Activated T-cell treated with anti-CD3 and anti-CD28 coated beads, Interleukin-2, amount 50 U/mL, for 24 hours (primary cell): ENCODE results near the gene CNTN4.

Experiments
- DNase-seq: peaks from one replicate; pipeline ENCODE4 v3.0.0-alpha.2; 2020
- H3K27ac Mint-ChIP-seq: 2 replicates; pipeline ENCODE4 v1.8.0; 2020; ENCODE audit warnings: mild to moderate bottlenecking, mixed read lengths
- H3K27me3 Mint-ChIP-seq: 2 replicates; pipeline ENCODE4 v1.8.0; 2020; ENCODE audit warnings: mixed read lengths
- H3K36me3 Mint-ChIP-seq: 2 replicates; pipeline ENCODE4 v1.8.0; 2020; ENCODE audit warnings: low read depth, mixed read lengths
- H3K4me1 Mint-ChIP-seq: 2 replicates; pipeline ENCODE4 v1.8.0; 2020; ENCODE audit warnings: low read depth, mixed read lengths
- H3K4me3 Mint-ChIP-seq: 2 replicates; pipeline ENCODE4 v1.8.0; 2020; ENCODE audit warnings: mild to moderate bottlenecking, moderate library complexity, mixed read lengths
- H3K9me3 Mint-ChIP-seq: 2 replicates; pipeline ENCODE4 v1.8.0; 2020; ENCODE audit warnings: mixed read lengths

The CNTN4 gene

DNA sequence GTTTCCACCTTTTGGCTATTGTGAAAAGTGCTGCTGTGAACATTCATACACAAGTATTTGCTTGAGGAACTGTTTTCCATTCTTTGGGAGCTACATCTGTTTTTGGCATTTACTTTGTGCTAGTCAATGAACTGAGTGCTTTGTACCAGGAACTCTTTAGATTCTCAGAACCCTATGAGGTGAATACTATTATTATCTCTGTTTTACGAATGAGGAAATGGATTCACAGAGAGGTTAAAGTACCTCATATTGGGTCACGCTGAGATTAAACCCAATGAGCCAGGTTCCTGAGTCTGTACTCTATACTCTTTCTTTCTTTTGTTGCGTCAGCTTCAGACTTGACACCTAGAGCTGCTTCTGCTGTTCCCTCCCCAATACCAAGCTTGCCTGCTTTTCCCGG is 358.1 kb downstream of the CNTN4 start:
- Mint-ChIP-seq H3K9me3 (no peaks in the 10 kb centered on the region), H3K36me3 (no peaks in the 10 kb centered on the region), H3K27ac (no peak overlapping the region), H3K27me3 (no peaks in the 10 kb centered on the region), H3K4me1 (no peaks in the 10 kb centered on the region), H3K4me3 (no peak overlapping the region)
- no peak for DNase-seq

DNA sequence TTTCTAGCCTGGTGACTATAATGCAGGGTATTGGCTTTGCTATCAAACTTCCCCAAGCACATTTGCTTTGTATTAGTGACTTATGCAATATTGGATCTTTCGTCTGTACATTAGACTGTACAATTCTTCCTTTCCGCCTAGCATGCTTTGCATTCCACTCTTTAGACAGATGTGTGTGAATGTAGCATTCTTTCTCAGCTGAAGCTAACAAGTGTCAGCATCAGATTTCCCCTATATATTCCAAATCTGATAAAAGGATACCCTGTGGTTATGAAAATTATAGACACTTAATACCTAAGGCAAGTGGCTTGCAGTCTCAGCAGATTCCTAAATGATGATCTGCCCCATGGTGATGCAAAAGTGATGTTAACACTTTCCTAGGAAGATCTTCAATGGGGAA is 360.1 kb downstream of the CNTN4 start:
- no peak for DNase-seq

DNA sequence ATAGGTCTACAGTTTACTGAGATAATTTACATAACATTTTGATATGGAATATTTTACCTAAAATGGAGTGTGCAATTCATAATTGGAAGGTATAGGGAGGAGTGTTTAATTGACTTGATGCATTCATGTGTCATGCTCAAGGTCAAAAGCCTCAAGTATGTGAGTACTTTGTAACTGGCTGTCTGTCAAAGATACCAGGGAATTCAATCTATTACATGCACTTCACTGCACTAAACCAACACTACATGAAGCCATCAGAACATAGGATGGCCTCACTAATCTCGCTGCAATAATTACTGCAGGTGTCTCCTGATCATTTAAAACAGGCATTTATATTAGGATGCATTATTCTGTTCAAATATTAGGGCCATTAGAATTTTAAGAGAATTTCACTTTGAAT is 367.2 kb downstream of the CNTN4 start:
- Mint-ChIP-seq H3K36me3 (no peaks in the 10 kb centered on the region), H3K4me3 (no peak overlapping the region), H3K27me3 (no peaks in the 10 kb centered on the region), H3K9me3 (no peaks in the 10 kb centered on the region), H3K27ac (no peak overlapping the region), H3K4me1 (no peaks in the 10 kb centered on the region)
- no peak for DNase-seq

More for the DNA sequence above, 360.1 kb downstream of the CNTN4 start:
- no peaks in the 10 kb centered on the region for H3K9me3 Mint-ChIP-seq
- no peaks in the 10 kb centered on the region for H3K36me3 Mint-ChIP-seq
- H3K27ac Mint-ChIP-seq: no peak overlapping the region
- H3K4me3 Mint-ChIP-seq: no peak overlapping the region
- no peaks in the 10 kb centered on the region for H3K27me3 Mint-ChIP-seq
- H3K4me1 Mint-ChIP-seq: no peaks in the 10 kb centered on the region

DNA sequence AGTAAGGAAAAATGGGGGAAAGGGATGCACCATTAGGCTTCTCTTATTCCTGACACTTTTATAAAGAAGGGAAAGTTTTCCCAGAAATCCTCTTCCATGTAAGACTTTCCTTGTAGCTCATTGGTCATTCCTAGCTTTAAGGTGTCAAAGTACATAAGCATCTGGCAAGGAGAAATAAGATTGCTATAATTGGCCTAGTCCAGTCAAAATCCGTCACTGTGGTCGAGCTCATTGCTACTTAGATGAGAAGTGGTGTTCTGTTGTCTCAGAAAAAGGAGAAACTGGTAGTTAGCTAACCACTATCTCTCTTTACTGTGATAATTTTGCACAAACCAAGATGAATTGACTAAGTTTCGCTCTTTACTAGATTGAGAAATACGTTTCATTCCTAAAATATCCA is 370.1 kb downstream of the CNTN4 start:
- Mint-ChIP-seq H3K27me3 (no peaks in the 10 kb centered on the region), H3K9me3 (no peaks in the 10 kb centered on the region), H3K27ac (no peak overlapping the region), H3K36me3 (no peaks in the 10 kb centered on the region), H3K4me3 (no peak overlapping the region), H3K4me1 (no peaks in the 10 kb centered on the region)
- DNase-seq: no peak

DNA sequence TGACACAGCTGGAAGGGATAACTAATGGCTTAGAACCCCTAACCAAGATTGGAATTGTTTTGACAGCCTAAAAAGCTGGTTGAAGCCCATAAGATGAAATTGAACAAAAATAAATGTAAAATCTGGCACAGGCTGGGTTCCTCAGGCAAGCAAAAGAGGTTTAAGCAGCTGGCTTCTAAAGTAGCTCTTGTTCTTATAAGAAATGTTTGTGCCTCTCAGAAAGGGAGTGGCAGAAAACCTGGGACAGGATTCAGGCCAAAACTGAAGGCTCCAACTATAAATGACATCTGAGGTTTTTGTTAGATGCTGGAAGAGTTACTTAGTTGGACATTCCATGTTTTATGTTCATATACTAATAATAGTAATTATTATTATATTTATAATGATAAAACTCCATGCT is 378.3 kb downstream of the CNTN4 start:
- Mint-ChIP-seq H3K4me3 (no peak overlapping the region), H3K9me3 (peaks cover 3% of the 10 kb centered on the region)

DNA sequence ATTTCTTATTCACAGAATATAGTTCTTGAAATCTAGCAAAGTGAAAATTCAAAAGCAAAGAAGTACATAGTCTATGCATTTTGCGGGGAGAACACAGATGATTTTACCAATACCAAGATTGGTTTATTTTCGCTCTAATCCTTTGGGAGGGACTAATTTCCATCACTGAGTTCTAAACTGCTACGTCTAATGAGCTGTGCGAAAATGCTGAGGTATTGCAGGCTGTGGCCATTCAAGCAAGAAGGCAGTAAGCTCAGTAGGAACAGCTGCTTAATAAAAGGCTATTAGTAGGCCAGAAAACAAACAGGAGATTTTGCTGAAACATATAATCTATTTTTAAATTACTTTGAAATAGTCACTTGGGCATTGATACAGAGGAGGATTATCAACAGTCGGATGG is 379.0 kb downstream of the CNTN4 start:
- H3K9me3 Mint-ChIP-seq: peaks cover 3% of the 10 kb centered on the region
- H3K27ac Mint-ChIP-seq: no peak overlapping the region
- H3K4me1 Mint-ChIP-seq: no peaks in the 10 kb centered on the region
- H3K4me3 Mint-ChIP-seq: no peak overlapping the region
- no peaks in the 10 kb centered on the region for H3K36me3 Mint-ChIP-seq
- H3K27me3 Mint-ChIP-seq: no peaks in the 10 kb centered on the region
- no peak for DNase-seq

More for the DNA sequence above, 378.3 kb downstream of the CNTN4 start:
- Mint-ChIP-seq H3K36me3 (no peaks in the 10 kb centered on the region), H3K4me1 (no peaks in the 10 kb centered on the region), H3K27me3 (no peaks in the 10 kb centered on the region), H3K27ac (no peak overlapping the region)
- no peak for DNase-seq

DNA sequence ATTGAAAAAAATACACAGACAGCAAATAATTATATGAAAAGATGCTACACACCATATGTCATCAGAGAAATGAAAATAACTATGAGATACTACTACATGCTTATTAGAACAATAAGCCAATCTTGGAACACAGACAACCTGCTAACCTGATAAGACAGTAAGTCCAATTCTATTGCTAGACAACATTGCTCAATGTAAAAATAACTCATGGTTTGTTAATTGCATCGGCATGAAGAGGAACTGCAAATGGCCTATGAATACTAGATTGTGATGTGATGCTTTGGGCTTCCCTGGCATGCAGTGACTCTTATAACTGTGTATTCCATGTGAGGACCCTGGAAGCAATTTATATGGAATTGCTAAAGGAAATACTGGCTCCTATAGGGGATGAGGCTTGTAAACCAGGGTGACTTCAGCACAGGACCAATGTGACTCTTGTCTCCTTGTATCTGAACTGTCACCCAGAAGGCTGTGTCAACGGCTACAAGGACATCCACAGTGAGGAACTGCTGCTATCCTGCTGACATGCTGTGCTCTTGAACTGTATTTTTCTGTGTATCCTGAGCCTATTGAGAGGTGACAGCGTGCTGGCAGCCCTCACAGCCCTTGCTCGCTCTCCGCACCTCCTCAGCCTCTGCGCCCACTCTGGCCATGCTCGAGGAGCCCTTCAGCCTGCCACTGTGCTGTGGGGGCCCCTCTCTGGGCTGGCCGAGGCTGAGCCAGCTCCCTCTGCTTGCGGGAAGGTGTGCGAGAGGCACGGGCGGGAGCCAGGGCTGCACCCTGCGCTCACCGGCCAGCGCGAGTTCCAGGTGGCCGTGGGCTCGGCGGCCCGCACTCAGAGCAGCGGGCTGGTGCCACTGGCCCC is 385.7 kb downstream of the CNTN4 start:
- Mint-ChIP-seq H3K4me3 (no peak overlapping the region), H3K9me3 (peaks cover 7% of the 10 kb centered on the region), H3K27me3 (no peaks in the 10 kb centered on the region), H3K36me3 (no peaks in the 10 kb centered on the region), H3K27ac (no peak overlapping the region), H3K4me1 (no peaks in the 10 kb centered on the region)
- no peak for DNase-seq

DNA sequence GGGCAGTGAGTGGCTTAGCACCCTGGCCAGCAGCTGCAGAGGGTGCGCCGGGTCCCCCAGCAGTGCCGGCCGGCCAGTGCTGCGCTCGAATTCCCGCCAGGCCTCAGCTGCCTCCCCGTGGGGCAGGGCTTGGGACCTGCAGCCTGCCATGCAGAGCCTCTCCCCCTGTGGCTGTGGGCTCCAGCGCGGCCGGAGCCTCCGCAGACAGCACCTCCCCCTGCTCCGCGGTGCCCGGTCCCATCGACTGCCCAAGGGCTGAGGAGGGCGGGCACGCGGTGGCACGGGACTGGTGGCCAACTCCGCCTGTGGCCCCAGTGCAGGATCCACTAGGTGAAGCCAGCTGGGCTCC is 386.3 kb downstream of the CNTN4 start:
- Mint-ChIP-seq H3K9me3 (peaks cover 7% of the 10 kb centered on the region), H3K4me3 (no peak overlapping the region), H3K36me3 (no peaks in the 10 kb centered on the region), H3K4me1 (no peaks in the 10 kb centered on the region), H3K27me3 (no peaks in the 10 kb centered on the region), H3K27ac (no peak overlapping the region)
- DNase-seq: no peak

DNA sequence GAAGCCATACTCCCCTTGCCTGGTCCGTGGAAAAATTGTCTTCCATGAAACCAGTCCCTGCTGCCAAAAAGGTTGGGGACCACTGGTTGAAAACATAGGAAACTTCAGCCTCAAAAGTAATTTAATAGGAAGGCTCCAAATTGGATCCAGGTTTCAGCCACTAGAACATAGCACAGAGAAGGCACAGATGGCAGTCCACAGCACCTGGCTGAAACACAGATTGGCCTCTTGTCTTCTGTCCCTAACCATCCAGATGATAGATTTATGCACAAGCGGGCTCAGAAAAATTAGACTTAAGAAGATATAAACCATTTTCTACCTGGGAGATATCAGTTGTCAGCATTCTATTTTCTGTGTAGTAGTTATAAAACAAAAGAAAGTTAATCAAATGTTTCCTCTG is 397.1 kb downstream of the CNTN4 start:
- Mint-ChIP-seq H3K27ac (no peak overlapping the region), H3K36me3 (no peaks in the 10 kb centered on the region), H3K4me3 (no peak overlapping the region), H3K27me3 (no peaks in the 10 kb centered on the region), H3K4me1 (no peaks in the 10 kb centered on the region), H3K9me3 (no peaks in the 10 kb centered on the region)
- no peak for DNase-seq

DNA sequence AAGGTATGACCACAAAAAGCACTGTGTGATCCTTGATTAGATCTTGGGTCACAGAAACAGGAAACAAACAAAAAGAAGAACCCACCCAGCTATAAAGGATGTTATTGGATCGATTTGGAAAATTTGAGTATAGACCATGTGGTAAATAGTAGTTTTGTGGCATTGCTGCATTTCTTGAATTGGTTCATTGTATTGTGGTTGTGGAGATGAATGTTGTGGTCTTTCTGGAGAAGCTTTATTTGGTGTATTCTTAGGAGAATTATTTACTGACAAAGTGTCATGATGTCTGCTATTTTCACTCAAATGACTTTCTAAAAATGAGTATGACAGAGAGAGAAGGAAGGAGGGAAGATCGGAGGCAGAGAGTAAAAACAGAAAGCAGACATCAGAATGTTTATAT is 406.2 kb downstream of the CNTN4 start:
- no peak overlapping the region for H3K27ac Mint-ChIP-seq
- no peaks in the 10 kb centered on the region for H3K36me3 Mint-ChIP-seq

DNA sequence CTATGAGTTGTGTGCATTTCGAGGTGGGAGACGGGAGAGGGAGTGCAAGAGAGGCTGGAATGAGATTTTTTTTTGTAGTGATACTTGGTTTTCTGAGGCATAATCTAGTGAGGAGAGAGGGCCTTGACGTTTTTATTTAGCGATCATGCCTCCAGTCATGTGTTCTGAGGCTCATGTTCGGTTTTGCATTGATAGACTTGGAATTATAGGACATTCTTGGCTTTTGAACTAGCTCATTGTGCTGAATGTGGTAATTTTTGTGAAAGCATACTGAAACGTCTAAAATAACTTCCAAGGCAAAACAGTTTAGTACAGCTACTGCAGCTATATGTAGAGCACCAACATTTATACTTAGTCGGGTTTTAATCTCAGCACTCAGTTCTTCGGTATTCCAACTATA is 408.1 kb downstream of the CNTN4 start:
- Mint-ChIP-seq H3K4me3 (no peak overlapping the region), H3K36me3 (no peaks in the 10 kb centered on the region), H3K27ac (no peak overlapping the region), H3K9me3 (no peaks in the 10 kb centered on the region), H3K4me1 (no peaks in the 10 kb centered on the region), H3K27me3 (peaks cover 4% of the 10 kb centered on the region)
- DNase-seq: no peak

More for the DNA sequence above, 406.2 kb downstream of the CNTN4 start:
- peaks cover 1% of the 10 kb centered on the region for H3K27me3 Mint-ChIP-seq
- no peak overlapping the region for H3K4me3 Mint-ChIP-seq
- DNase-seq: no peak
- no peaks in the 10 kb centered on the region for H3K4me1 Mint-ChIP-seq
- no peaks in the 10 kb centered on the region for H3K9me3 Mint-ChIP-seq

DNA sequence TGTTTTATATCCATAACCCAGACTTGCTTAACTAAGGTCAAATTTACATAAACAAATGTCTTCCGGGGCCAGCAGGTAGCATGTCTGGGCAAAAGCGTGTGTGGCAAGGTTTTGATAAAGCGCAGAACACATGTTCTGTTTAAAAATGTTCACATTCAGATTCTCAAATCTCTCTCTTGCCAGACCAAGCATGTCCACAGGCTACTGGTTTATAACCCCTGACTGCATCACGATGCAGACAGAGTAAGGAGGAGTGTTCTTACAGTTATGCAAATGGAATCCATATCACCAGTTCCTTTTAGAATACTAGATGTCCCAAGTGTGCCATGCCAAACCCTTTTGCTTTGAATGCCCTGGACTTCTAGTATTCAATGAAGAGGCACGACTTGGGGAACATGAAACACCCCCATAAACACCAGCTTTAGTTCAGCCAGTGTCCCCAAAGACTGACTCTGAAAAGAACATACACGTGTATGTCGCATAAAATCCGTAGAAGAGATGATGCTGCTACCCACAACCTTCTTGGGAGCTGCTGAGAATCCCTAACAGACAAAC is 412.0 kb downstream of the CNTN4 start:
- H3K9me3 Mint-ChIP-seq: no peaks in the 10 kb centered on the region
- no peaks in the 10 kb centered on the region for H3K4me1 Mint-ChIP-seq
- no peak overlapping the region for H3K27ac Mint-ChIP-seq
- no peak overlapping the region for H3K4me3 Mint-ChIP-seq
- DNase-seq: no peak
- H3K36me3 Mint-ChIP-seq: no peaks in the 10 kb centered on the region
- H3K27me3 Mint-ChIP-seq: peaks cover 4% of the 10 kb centered on the region

DNA sequence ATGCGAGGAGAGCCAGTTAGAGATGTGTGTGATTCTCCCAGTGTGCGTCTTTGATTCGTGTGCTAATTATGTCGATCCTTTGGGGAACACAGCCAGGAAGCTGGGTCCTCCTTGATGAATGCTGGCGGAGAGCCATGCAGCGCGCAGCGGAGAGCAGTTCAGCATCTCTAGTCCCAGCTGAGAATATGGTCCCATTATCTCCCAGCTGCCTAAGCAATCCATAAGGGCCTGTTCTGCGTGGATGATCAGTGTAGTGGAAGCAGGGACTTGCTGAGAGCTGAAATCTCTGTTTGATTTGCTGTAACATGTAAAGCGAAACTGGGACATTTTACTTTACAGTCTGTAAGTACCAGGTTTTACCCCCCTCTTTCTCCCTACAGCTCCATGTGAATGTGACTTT is 412.7 kb downstream of the CNTN4 start:
- Mint-ChIP-seq H3K9me3 (no peaks in the 10 kb centered on the region), H3K27ac (no peak overlapping the region), H3K4me3 (no peak overlapping the region), H3K36me3 (no peaks in the 10 kb centered on the region), H3K4me1 (no peaks in the 10 kb centered on the region), H3K27me3 (peaks cover 4% of the 10 kb centered on the region)
- no peak for DNase-seq

DNA sequence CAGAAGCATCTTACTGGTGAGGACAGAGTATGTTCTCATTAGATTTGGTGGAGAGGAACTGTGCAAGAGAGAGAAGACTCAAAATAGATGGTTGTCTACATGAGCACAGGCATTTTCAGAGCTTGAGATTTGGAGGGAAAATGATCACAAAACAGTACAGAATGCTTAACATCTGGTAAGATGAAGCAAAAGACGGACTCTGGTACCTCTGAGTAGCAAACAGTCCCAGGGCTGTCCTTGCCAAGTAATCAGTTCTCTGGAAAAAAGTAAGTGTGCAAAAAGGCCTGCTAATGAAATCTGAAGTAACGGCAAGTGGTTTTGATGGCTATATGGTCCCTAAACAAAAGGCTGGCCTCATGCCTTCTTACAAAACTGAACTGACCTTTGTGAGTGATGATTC is 414.2 kb downstream of the CNTN4 start:
- no peak overlapping the region for H3K4me3 Mint-ChIP-seq
- no peaks in the 10 kb centered on the region for H3K4me1 Mint-ChIP-seq
- H3K9me3 Mint-ChIP-seq: no peaks in the 10 kb centered on the region
- no peak overlapping the region for H3K27ac Mint-ChIP-seq
- DNase-seq: no peak
- H3K27me3 Mint-ChIP-seq: peaks cover 4% of the 10 kb centered on the region
- no peaks in the 10 kb centered on the region for H3K36me3 Mint-ChIP-seq

DNA sequence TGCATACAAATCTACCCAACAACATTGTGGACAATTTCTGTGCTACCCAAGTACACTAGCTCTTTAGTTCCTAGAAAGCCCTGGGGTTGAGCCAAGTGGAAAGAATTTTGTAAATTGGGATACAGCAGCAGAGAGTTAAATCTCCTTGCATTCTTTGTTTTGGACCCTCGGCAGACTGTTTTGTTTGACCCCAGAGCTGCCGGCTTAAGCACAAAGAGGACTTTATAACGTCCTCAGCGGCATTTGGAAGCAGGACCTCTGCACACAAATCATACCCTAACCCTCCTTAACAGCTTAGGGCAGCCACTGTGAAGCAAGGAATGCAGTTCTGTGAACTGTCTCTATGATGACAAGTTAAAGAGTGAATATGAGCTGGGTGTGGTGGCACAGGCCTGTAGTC is 415.3 kb downstream of the CNTN4 start:
- peaks cover 4% of the 10 kb centered on the region for H3K27me3 Mint-ChIP-seq
- no peak overlapping the region for H3K27ac Mint-ChIP-seq
- H3K4me3 Mint-ChIP-seq: no peak overlapping the region
- no peaks in the 10 kb centered on the region for H3K4me1 Mint-ChIP-seq
- H3K9me3 Mint-ChIP-seq: no peaks in the 10 kb centered on the region
- no peaks in the 10 kb centered on the region for H3K36me3 Mint-ChIP-seq
- no peak for DNase-seq
